Peyer's patch (tissue), 4 donors: ENCODE data around the gene KAT2B.

Experiments
- CTCF ChIP-seq, 6 experiments: fragments of 450-650 bp in 4 of 6; fragments of 200-600 bp in 2 of 6; sonication (generic) in 1 of 6; IDR thresholded peaks; one replicate each; pipeline ENCODE4 v1.5.1; 2017 to 2019; ENCODE audit warnings: antibody characterized with exemption in 6 of 6, mild to moderate bottlenecking in 3 of 6, moderate library complexity in 1 of 6
- POLR2A ChIP-seq, 2 donors: fragments of 450-650 bp; IDR thresholded peaks; one replicate each; pipeline ENCODE4 v1.5.1; 2017; ENCODE audit warnings: antibody characterized with exemption in 2 of 2, mild to moderate bottlenecking in 2 of 2, moderate library complexity in 2 of 2

GRCh38 chr3:20043825-20044224, 3.6 kb downstream of the KAT2B start:
- TF ChIP-seq CTCF (IDR thresholded peaks at IDR 0.05) (no peak), POLR2A (IDR thresholded peaks at IDR 0.05) (no peak)
